Uterus (tissue), 2 donors: ENCODE results near the gene CARTPT.

ENCODE experiments used
- POLR2A ChIP-seq, 2 donors: fragments of 450-650 bp; IDR thresholded peaks; one replicate each; pipeline ENCODE4 v1.6.1; 2016; ENCODE audit warnings: antibody characterized with exemption in 2 of 2, mild to moderate bottlenecking in 1 of 2, moderate library complexity in 1 of 2
- TF ChIP-seq, protein P1 (sequence below), 4 experiments: fragments of 200-600 bp in 2 of 4; fragments of 450-650 bp in 2 of 4; sonication (generic) in 2 of 4; IDR thresholded peaks; one replicate each; pipeline ENCODE4 v1.5.1; 2016 to 2019; ENCODE audit warnings: antibody characterized with exemption in 4 of 4, mild to moderate bottlenecking in 2 of 4, moderate library complexity in 1 of 4

DNA sequence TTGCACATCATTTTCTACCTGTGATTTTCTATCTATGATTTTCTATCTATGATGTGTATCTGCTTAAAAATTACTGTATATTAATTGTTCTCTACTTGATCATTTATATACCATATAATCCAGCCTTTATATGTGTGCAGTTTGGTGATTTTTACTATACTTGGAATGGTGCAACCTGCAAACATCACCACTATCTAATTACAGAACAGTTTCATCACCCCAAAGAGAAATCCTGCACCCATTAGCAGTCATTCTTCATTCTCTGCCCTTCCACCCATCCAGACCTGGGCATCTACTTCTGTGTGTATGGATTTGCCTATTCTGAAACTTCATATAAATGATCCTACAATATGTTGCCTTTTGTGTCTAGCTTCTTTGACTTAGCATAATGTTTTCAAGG, 51.3 kb downstream of the CARTPT start:
- TF ChIP-seq, protein P1, sequence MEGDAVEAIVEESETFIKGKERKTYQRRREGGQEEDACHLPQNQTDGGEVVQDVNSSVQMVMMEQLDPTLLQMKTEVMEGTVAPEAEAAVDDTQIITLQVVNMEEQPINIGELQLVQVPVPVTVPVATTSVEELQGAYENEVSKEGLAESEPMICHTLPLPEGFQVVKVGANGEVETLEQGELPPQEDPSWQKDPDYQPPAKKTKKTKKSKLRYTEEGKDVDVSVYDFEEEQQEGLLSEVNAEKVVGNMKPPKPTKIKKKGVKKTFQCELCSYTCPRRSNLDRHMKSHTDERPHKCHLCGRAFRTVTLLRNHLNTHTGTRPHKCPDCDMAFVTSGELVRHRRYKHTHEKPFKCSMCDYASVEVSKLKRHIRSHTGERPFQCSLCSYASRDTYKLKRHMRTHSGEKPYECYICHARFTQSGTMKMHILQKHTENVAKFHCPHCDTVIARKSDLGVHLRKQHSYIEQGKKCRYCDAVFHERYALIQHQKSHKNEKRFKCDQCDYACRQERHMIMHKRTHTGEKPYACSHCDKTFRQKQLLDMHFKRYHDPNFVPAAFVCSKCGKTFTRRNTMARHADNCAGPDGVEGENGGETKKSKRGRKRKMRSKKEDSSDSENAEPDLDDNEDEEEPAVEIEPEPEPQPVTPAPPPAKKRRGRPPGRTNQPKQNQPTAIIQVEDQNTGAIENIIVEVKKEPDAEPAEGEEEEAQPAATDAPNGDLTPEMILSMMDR (IDR thresholded peaks at IDR 0.05): no peak
- no peak for TF ChIP-seq POLR2A (IDR thresholded peaks at IDR 0.05)
